GDM1 (cell line): ENCODE results near the gene CDS1.
"Not testable (repeated sequence)": the region's sequence is repeated elsewhere in the genome, so short reads cannot be mapped to it uniquely, and the experiment has no call there.

ENCODE experiments used
- DNase-seq: peaks from one replicate; lab custom pipeline; 2025; lab: John Stamatoyannopoulos, UW

CDS1 gene

DNA sequence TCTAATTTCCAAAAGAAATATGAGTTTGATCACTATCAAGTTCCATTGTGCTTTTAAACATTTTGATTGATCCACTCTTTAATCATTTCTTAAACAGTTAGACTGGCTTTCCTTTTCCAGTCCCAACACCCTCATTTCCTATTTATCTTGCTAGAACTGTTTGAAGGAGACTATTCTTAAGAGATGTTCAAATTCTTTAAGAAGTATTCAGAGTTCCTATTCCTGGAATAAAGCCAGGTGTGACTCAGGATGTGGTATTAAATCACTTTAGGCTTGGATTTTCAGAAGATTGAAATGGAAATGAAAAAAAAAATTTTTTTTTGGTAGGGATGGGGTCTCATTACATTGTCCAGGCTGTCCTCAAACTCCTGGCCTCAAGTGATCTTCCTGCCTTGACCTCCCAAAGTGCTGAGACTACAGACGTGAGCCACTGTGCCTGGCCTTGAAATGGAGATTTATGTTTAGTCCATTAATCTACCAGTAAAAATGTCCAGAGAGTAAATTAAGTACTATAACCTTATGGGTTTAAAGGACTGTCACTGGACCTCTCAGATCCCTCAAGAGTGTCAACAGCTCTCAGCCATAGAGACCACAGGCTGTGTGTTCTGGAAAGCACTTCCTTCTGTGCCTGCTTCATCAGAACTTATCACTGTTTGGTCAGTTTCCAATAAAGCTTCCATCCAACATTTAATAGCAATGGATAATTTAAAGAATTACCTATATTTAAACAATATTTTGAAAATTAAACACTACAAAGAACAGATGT is 90.7 kb downstream of the CDS1 start:
- no peak for DNase-seq

DNA sequence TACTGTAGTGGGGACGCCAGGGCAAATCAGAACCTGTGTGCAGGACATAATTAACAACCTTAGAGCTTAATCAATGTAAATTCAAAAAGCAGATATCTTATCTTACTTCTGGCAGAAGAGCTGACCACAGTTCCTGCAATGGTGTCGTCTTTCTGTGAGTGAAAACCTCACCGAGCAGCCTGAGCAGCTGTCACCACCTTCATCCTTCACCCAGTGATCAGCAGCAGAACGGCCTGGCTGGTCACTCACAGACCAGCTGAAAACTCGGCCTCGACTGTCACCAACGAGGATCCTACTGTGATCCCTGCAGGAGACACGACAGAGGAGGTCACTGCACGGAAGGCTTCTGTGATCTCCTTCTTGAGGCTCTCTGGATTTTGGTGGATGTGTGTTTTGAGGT is 94.2 kb downstream of the CDS1 start:
- DNase-seq, result no peak

DNA sequence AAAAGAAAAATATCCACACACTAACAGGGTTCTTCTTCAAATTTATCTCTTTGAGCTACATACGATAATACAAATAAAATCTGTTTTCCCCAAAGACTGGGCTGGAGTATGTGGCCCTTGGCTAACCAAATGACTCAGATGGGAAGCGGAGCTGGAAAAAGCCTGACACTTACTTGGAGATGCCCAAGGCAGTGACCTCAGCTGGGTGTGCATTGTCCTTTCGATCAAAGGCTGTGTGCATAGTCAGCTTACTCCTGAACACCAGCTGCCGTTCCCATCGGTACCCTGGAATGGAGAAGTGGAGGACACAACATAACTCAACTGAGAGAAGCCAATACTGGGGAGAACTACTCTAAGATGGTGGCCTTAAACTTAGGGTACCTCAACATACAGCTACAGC is 95.1 kb downstream of the CDS1 start:
- no peak for DNase-seq

DNA sequence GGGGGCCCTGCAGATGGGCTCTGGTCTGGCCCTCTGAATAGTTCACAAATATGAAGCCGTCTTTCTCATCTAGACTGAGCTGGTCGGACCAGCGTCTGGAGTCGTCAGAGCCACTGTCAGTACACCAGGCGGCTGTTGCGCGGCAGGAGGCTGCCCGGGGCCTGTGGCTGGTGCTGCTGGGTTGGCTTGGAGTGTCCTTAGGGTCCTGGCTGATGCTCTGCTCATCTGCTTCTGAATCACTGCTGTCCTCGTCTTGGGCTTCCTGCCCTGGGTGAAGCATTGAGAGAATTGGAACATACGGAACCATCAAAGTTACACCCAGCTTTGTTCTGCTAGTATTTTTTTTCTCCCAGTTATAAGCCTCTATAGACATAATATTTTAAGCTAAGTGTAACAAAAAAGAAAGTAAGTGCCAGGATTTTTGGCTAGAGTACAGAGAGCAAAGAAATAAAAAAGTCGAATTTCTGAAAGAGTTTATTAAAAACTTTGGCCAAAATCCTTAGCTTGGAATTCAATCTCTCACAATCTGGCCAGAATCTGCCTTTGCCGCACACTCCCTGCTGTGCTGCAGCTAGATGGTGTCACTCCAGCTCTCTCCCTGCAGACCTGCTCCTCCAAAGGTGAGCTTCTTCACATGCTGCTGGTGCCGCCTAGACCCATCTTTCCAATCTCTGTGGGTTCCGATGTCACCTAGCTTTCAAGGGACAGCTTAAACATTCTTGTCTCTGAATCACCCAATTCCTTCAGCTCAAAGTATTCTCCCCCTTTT is 96.2 kb downstream of the CDS1 start:
- DNase-seq, result no peak

DNA sequence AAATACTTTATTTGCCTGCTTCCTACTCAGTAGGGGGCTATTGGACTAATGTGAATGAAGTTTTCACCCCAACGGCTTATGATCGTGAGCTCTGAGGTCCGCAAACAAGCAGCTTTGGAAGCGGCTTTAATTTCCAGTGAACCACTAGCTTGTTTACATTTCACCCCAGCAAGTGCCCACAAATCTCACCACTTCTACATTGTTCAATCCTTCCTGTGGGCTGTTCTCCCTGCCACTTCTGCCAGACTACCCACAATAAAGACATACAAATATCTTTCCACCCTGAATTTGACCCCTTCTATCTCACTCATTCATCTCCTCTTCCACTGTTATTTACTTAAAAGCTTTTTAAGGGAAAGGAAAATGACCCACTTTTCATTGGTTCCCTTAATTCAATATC is 98.0 kb downstream of the CDS1 start:
- DNase-seq, result no peak

DNA sequence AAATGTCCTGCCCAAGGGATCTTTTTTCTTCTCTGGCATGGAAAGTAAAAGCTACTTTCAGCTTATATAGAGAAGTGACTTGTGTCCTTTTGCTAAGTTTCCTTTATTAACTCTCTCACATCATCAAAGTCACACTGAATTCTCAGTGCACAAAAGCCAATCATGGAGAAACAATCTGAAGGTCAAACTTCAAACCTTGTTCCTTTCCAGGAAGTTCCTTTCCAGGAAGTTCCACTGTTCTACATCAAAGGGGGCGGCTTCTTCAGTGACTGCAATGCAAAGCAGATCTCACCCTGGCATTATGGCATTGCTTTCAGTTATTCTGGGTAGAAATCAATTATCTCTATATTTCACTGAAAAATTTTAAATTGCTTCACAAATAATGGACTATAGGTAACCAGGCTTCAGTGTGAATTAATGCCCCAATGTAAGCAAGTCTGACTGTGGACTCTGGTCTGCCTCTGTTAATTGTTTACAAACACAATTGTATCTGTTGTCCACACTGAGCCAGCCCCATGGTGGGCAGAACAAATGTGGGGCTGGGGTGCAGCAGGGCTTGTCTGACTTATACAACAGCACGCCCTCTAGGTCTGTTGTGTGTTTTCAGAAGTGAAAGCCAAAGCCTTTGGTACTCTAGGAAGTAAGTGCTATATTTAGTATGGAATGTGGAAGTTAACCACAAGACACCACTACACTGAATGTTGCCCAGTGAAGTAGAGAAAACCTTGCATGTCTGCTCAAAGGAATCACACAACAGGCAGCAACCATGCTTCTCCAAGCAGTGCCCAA is 98.8 kb downstream of the CDS1 start:
- no peak for DNase-seq

DNA sequence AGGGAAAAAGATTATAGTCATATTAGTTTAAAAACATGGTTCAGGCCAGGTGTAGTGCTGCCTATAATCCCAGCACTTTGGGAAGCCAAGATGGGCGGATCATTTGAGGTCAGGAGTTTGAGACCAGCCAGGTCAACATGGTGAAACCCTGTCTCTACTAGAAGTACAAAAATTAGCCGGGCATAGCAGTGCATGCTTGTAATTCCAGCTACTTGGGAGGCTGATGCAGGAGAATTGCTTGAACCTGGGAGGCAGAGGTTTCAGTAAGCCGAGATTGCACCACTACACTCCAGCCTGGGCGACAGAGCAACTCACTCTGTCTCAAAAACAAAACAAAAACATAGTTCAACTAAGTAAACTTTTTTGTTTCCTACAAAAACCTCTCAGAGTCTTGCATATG is 99.7 kb downstream of the CDS1 start:
- not testable (repeated sequence) for DNase-seq

DNA sequence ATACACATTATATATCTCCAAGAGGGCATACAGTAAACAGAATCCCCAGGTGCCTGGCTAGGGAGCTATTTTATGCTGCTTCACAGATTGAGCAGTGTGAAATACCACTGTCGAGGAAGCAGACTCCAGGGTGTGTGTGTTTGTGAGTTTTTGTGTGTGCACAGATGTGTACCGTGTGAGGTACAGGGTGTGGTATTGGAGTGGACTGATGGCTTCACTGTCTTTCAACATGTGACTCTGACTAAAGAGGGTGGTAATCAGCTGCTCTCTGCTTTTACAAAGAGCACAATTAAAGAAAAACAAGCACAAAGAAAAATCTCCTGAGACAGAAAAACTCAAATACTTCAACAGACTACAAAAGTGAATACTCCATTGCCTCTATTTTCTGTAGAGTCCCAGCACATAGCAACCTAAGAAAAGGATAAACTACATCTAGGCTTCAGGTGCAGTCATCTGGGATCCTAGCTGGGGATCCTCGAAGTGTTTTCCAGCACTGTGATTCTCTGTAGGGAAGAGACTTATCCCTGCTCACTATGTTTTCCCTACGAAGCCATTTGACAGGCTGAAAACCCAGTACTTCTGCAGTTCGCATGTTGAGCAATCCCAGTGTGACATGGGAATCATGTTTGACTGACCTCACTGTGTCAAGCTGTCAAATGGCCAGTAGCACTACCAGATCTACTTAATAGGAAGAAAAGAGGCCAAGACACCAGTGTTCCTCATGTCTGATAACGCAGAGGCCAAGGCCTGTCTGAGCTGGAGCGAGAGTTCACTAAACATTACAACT is 100.3 kb downstream of the CDS1 start:
- DNase-seq, result no peak

DNA sequence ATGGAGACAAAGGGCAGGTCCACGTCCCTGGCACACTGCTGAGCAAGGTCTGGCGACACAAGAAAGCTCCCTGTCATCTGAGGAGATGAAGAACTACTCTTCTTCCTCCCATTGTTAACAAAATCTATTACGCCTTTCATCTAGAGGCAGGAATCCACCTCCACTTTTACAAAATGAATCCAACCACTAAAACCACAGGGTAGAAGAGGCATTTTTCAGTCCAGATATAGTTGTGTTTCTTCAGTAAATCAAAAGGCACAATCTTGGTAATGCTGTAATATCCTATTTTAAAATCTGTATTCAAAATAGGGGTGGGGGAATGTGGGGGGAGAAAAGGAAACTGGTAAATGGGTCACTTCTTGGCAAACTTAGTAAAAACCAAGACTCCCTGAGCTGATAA is 101.4 kb downstream of the CDS1 start:
- DNase-seq, result no peak

DNA sequence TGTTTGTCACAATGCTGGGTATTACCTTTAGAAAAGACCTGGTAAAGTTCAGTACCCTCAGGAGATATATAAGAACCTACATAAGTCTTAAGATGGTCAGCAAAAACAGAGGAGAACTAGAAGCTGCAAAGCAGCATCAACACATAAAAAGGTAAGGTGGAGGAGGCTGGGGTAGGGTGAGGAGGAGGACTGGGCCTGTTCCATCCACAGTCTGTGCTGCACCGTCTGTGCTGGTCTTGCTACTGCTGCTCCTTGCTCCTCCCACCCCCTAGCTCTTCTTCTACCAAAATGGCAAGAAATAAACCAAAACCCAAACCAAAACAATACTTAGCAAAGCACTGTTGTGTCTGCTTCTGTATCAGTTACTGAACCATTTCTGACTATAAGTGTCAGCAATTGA is 102.2 kb downstream of the CDS1 start:
- DNase-seq, result no peak

DNA sequence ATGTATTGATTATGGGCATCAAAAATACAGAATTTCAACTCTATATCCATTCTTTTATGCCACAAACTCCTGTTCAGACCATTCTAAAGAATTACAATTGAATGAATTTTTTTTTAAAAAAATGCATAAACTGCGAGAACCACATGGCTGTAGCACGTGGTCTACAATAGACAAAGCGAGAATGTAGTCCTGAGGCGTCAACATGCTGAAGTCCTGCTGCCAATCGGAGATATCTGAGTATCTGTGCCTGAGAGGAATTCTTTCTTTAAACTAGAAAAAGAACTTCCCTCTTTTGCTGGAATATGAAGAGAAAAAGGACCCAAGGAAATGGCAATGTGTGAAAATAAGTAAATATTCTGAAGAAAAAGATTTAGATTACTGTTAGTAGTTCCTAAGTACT is 105.7 kb downstream of the CDS1 start:
- DNase-seq, result no peak

DNA sequence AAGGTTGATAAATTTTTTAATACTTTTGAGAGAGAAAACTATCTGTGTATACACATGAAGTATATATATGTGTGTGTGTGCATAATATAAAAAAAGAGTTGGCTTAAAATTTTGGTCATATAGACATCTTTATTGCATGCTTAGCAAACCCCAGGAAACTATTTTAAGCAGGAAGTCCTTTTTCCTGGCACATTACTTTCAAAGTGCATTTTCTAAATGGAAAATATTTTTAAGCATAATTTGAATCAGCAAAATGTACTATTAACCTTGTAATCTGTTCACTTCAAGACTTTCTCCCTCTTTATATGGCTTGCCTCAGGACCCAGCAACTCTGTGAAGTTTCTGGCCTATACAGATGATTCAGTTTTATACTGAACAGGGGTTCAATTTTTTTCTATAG is 106.3 kb downstream of the CDS1 start:
- no peak for DNase-seq

DNA sequence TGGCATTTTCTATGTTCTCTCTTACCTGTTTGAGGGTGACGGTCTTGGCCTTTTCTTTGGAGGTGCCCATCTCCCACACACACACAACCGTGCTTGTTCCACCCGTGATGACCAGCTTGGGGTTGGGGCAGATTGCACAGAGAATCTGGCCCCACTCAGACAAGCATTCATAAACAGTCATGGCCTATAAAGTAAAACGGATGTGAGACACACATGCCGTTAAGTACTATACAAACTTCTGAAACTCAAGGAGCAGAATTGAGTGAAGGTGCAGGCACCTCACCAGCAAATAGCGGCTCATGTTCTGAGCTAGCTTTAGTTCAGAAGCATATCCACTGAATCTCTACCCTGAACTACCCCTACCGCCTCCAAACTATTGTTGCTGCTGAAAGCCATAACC is 107.6 kb downstream of the CDS1 start:
- no peak for DNase-seq

DNA sequence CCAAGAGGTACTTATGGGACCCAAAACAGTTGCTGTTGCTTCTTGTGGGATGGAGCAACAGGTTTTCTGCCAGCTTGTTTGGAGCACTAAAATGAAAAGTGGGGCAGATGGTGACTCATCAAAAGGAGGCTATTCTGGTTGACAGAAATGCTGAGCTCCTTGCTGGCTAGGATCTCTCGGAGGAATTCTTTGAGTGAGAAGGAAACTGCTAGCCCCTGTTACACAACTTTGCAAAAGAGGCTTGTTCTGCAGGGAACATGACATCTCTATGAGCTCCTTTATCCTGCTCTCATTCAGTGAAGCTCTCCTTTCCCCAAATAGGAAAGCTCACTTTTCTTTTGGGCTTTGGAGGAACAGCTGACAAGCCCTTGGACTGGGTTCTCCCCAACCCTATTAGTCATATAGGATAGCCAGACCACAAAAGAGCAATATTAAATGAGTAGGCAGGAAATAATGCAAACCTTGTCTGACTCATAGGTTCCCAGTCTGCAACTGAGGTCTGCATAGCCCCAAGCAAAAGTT is 108.3 kb downstream of the CDS1 start:
- no peak for DNase-seq

DNA sequence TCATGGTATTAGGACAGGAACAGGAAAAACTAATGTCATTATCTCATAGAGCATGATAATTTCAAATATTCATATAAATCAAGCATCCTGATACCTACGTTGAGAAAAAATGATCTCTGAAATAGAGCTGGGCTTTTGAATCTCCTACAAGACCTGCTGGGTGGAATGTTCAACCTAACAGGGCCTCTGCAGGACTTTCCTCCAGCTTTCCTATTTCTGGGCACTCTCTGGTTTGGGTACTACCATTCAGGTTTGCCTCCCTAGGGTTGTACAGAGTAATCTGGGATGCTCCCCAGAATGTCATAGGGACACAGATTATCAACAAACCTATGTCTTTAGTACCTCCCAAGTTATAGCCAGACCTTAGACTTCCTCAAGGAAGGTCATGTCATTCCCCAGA is 108.9 kb downstream of the CDS1 start:
- DNase-seq, result no peak

DNA sequence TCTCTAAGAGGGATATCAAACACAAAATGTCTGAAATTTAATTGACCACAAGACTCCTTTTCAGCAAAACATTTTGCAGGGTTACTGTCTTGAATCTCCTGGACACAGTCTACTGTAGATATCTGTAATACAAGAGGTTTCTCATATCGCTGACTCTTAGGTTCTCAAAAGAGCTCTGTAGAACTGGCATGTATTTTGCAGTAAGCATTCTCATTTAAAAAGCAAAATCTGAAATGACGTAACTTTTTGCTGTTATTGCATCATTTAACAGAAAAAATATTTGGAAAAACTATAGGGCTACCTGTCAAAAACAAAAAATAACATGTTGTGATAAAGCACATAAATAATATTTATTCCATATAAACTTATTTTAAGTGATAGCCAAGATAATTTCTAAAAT is 114.2 kb downstream of the CDS1 start:
- no peak for DNase-seq

DNA sequence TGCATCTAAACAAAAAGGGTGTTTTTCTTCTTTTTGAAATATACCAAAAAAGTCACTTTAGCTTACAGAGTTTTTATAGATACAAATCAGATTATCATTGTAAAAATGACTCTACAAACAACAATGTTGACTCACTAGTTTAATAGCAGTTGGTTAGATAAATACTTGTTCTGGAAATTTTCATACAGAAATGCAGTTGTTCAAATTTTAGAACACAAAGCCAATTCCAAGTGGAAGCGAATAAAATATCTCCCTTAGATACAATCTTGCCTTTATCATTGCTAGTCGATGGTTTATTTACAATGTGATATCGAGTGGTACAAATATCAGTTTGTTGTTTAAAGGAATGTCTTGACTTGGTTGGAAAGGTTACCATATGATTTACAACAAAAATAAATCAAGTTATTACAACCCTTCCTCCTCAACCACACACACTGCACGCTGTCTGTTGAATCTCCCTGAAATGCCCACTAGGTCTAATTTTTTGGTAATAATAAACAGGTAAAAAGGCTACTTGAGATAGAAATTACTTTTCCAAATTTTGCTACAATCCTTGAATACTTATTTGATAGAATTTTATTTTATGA is 114.8 kb downstream of the CDS1 start:
- DNase-seq, result no peak

DNA sequence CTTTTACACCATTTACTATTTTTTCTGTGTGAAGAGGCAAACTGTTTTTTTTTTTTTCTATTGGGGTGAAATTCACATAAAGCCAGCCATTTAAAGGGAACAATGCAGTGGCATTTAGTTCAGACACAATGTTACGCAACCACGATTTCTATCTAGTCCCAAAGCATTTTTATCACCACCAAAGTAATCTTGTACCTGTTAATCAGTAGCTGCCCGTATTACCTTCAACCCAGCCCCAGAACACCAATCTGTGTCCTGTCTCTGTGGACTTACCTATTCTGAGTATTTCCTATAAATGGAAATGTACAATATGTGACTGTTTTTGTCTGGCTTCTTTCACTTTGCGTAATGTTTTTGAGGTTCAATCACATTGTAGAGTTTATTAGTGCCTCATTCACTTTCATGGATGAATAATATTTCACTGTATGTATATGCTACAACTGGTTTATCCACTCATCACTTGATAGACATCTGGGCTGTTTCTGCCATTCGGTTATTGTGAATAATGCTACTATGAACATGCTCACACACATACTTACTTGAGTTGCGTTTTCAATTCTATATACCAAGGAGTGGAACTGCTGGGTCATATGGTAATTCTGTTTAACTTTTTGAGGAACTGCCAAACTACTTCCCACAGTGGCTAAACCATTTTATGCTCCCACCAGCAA is 116.2 kb downstream of the CDS1 start:
- no peak for DNase-seq
